Measurements from ENCODE around the gene AHNAK. TPM values are rescaled to one million over a fixed set of nuclear protein-coding genes. Genes with fewer than 3 reads are reported as not detected.

AHNAK gene
- total and polyA plus RNA-seq, 4 donors = 22.6 to 110 (median 38.1) TPM

- Histone ChIP-seq H3K4me1 (ENCODE audit: control insufficient read depth in 4 of 4, insufficient read depth in 4 of 4, low read length in 3 of 4) (peaks cover 9 to 38% (median 34%) of the 10 kb centered on the region in 4 donors), H3K27me3 (ENCODE audit: control insufficient read depth in 4 of 4, insufficient read depth in 4 of 4, low read length in 3 of 4) (no peaks in the 10 kb centered on the region), H3K9ac (ENCODE audit: low read depth in 1 of 2, low read length in 2 of 2) (no peak overlapping the region), H3K27ac (ENCODE audit: low read depth in 1 of 2, low read length in 2 of 2) (no peak overlapping the region), H3K9me3 (ENCODE audit: control insufficient read depth in 4 of 4, low read length in 3 of 4) (no peaks in the 10 kb centered on the region), H3K36me3 (ENCODE audit: control insufficient read depth in 4 of 4, insufficient read depth in 3 of 4, low read depth in 1 of 4, low read length in 3 of 4) (no peaks in the 10 kb centered on the region), H3K4me3 (ENCODE audit: low read depth in 1 of 3, low read length in 3 of 3) (no peak overlapping the region)
- TF ChIP-seq FOXA1 (IDR thresholded peaks at IDR 0.05) = no peak
- no peak for DNase-seq (ENCODE audit: low spot score)
- 86% methylated on average over 3 of the region's 3 CpGs for WGBS
Observed at GRCh38 chr11:62430425-62430824, 116.2 kb downstream of the AHNAK start.

GRCh38 chr11:62428871-62429560 lies 117.6 kb downstream of the AHNAK start:
- WGBS = 91% methylated on average over 8 of the region's 8 CpGs
- Histone ChIP-seq H3K4me1 (ENCODE audit: control insufficient read depth in 4 of 4, insufficient read depth in 4 of 4, low read length in 3 of 4) (peaks cover 9 to 40% (median 37%) of the 10 kb centered on the region in 4 donors), H3K27ac (ENCODE audit: low read depth in 1 of 2, low read length in 2 of 2) (no peak overlapping the region), H3K9me3 (ENCODE audit: control insufficient read depth in 4 of 4, low read length in 3 of 4) (no peaks in the 10 kb centered on the region), H3K4me3 (ENCODE audit: low read depth in 1 of 3, low read length in 3 of 3) (no peak overlapping the region), H3K9ac (ENCODE audit: low read depth in 1 of 2, low read length in 2 of 2) (no peak overlapping the region), H3K27me3 (ENCODE audit: control insufficient read depth in 4 of 4, insufficient read depth in 4 of 4, low read length in 3 of 4) (no peaks in the 10 kb centered on the region), H3K36me3 (ENCODE audit: control insufficient read depth in 4 of 4, insufficient read depth in 3 of 4, low read depth in 1 of 4, low read length in 3 of 4) (no peaks in the 10 kb centered on the region)
- DNase-seq (ENCODE audit: low spot score) = no peak
- no peak for TF ChIP-seq EGR1 (IDR thresholded peaks at IDR 0.05; ENCODE audit: low read depth in 2 of 2)
- no peak for TF ChIP-seq RAD21 (IDR thresholded peaks at IDR 0.05)
- no peak for TF ChIP-seq HNF4A (conservative IDR thresholded peaks at IDR 0.05)

GRCh38 chr11:62427630-62428233 lies 118.9 kb downstream of the AHNAK start:
- Histone ChIP-seq H3K36me3 (ENCODE audit: control insufficient read depth in 4 of 4, insufficient read depth in 3 of 4, low read depth in 1 of 4, low read length in 3 of 4) (no peaks in the 10 kb centered on the region), H3K27me3 (ENCODE audit: control insufficient read depth in 4 of 4, insufficient read depth in 4 of 4, low read length in 3 of 4) (no peaks in the 10 kb centered on the region), H3K9ac (ENCODE audit: low read depth in 1 of 2, low read length in 2 of 2) (no peak overlapping the region), H3K27ac (ENCODE audit: low read depth in 1 of 2, low read length in 2 of 2) (peak overlapping the region; percentile 61 to 66), H3K4me3 (ENCODE audit: low read depth in 1 of 3, low read length in 3 of 3) (no peak overlapping the region), H3K4me1 (ENCODE audit: control insufficient read depth in 4 of 4, insufficient read depth in 4 of 4, low read length in 3 of 4) (peaks cover 9 to 33% (median 29%) of the 10 kb centered on the region in 4 donors), H3K9me3 (ENCODE audit: control insufficient read depth in 4 of 4, low read length in 3 of 4) (no peaks in the 10 kb centered on the region)
- no peak for DNase-seq (ENCODE audit: low spot score)
- TF ChIP-seq YY1 (IDR thresholded peaks at IDR 0.05) = peak; percentile 81
- TF ChIP-seq HNF4A (conservative IDR thresholded peaks at IDR 0.05) = no peak
- WGBS = 42% methylated on average over 6 of the region's 6 CpGs

- H3K9ac ChIP-seq (ENCODE audit: low read depth in 1 of 2, low read length in 2 of 2) = no peak overlapping the region
- WGBS = 90% methylated on average over 4 of the region's 4 CpGs
- no peak overlapping the region for H3K27ac ChIP-seq (ENCODE audit: low read depth in 1 of 2, low read length in 2 of 2)
- no peak for TF ChIP-seq YY1 (IDR thresholded peaks at IDR 0.05)
- no peak for TF ChIP-seq ATF3 (IDR thresholded peaks at IDR 0.05)
- no peak for TF ChIP-seq JUND (IDR thresholded peaks at IDR 0.05)
- no peak for TF ChIP-seq RAD21 (IDR thresholded peaks at IDR 0.05)
- peaks cover 2 to 24% (median 18%) of the 10 kb centered on the region in 4 donors for H3K4me1 ChIP-seq (ENCODE audit: control insufficient read depth in 4 of 4, insufficient read depth in 4 of 4, low read length in 3 of 4)
- no peak for DNase-seq (ENCODE audit: low spot score)
- H3K27me3 ChIP-seq (ENCODE audit: control insufficient read depth in 4 of 4, insufficient read depth in 4 of 4, low read length in 3 of 4) = no peaks in the 10 kb centered on the region
- no peaks in the 10 kb centered on the region for H3K36me3 ChIP-seq (ENCODE audit: control insufficient read depth in 4 of 4, insufficient read depth in 3 of 4, low read depth in 1 of 4, low read length in 3 of 4)
- no peaks in the 10 kb centered on the region for H3K9me3 ChIP-seq (ENCODE audit: control insufficient read depth in 4 of 4, low read length in 3 of 4)
- H3K4me3 ChIP-seq (ENCODE audit: low read depth in 1 of 3, low read length in 3 of 3) = no peak overlapping the region
Observed at GRCh38 chr11:62423012-62423411, 123.6 kb downstream of the AHNAK start.

- Histone ChIP-seq H3K36me3 (ENCODE audit: control insufficient read depth in 4 of 4, insufficient read depth in 3 of 4, low read depth in 1 of 4, low read length in 3 of 4) (no peaks in the 10 kb centered on the region), H3K27me3 (ENCODE audit: control insufficient read depth in 4 of 4, insufficient read depth in 4 of 4, low read length in 3 of 4) (no peaks in the 10 kb centered on the region), H3K9me3 (ENCODE audit: control insufficient read depth in 4 of 4, low read length in 3 of 4) (no peaks in the 10 kb centered on the region), H3K27ac (ENCODE audit: low read depth in 1 of 2, low read length in 2 of 2) (no peak overlapping the region), H3K9ac (ENCODE audit: low read depth in 1 of 2, low read length in 2 of 2) (no peak overlapping the region), H3K4me3 (ENCODE audit: low read depth in 1 of 3, low read length in 3 of 3) (no peak overlapping the region), H3K4me1 (ENCODE audit: control insufficient read depth in 4 of 4, insufficient read depth in 4 of 4, low read length in 3 of 4) (peaks cover 2 to 20% (median 16%) of the 10 kb centered on the region in 4 donors)
- DNase-seq (ENCODE audit: low spot score) = no peak
- 89% methylated on average over 7 of the region's 7 CpGs for WGBS
- TF ChIP-seq REST (IDR thresholded peaks at IDR 0.05) (no peak), YY1 (IDR thresholded peaks at IDR 0.05) (no peak), CTCF (IDR thresholded peaks at IDR 0.05; ENCODE audit: low read depth, low read length, missing input control) (no peak), TAF1 (conservative IDR thresholded peaks at IDR 0.05) (no peak), RXRA (IDR thresholded peaks at IDR 0.05) (no peak), GABPA (IDR thresholded peaks at IDR 0.05 in 1 of 2, conservative IDR thresholded peaks at IDR 0.05 in 1 of 2) (no peak), FOXA1 (IDR thresholded peaks at IDR 0.05) (no peak), JUND (IDR thresholded peaks at IDR 0.05) (no peak)
Observed at GRCh38 chr11:62421996-62422395, 124.6 kb downstream of the AHNAK start.
